Activated CD4-positive, alpha-beta memory T cell treated with anti-CD3 and anti-CD28 coated beads for 36 hours (primary cell): ENCODE measurements around the gene KCNK16. TPM values are rescaled to one million over a fixed set of nuclear protein-coding genes. Genes with fewer than 3 reads are reported as not detected.
A peak's percentile ranks its signal among the peaks of the same experiment; 100 is the strongest.

ENCODE experiments used
- CTCF ChIA-PET: fragments of 350-600 bp; sonication (Branson Sonifier 250); formaldehyde crosslinking; loops from one replicate; lab custom pipeline; 2021; ENCODE audit warnings: antibody characterized with exemption, inconsistent platforms; lab: Charles Lee
- POLR2A ChIA-PET: fragments of 350-600 bp; sonication (Branson Sonifier 250); formaldehyde crosslinking; loops from one replicate; lab custom pipeline; 2021; ENCODE audit warnings: antibody characterized with exemption; lab: Charles Lee
- DNase-seq: peaks from one replicate; pipeline ENCODE4 v3.0.0-alpha.2; 2020
- H3K27ac Mint-ChIP-seq: one replicate; pipeline ENCODE4 v1.8.0; 2021; ENCODE audit warnings: mixed read lengths
- H3K27me3 Mint-ChIP-seq: one replicate; pipeline ENCODE4 v1.8.0; 2021; ENCODE audit warnings: mixed read lengths
- H3K36me3 Mint-ChIP-seq: one replicate; pipeline ENCODE4 v1.8.0; 2021; ENCODE audit warnings: mixed read lengths
- H3K4me1 Mint-ChIP-seq: one replicate; pipeline ENCODE4 v1.8.0; 2021; ENCODE audit warnings: low read depth, mixed read lengths
- H3K4me3 Mint-ChIP-seq: one replicate; pipeline ENCODE4 v1.8.0; 2021; ENCODE audit warnings: mild to moderate bottlenecking, mixed read lengths
- H3K9me3 Mint-ChIP-seq: one replicate; pipeline ENCODE4 v1.8.0; 2021; ENCODE audit warnings: mixed read lengths
- intact Hi-C: fragments of 100-400 bp; cut with micrococcal nuclease; formaldehyde crosslinking; loops from one replicate; pipeline ENCODE4 v1.15.1; 2023
- total RNA-seq, 2 experiments: library from RNA; stranded (reverse); gene quantifications; one replicate each; pipeline ENCODE4 v1.2.3, GENCODE V29; 2021

The KCNK16 gene
- total RNA-seq, 2 experiments from 2014 or later: not detected

DNA sequence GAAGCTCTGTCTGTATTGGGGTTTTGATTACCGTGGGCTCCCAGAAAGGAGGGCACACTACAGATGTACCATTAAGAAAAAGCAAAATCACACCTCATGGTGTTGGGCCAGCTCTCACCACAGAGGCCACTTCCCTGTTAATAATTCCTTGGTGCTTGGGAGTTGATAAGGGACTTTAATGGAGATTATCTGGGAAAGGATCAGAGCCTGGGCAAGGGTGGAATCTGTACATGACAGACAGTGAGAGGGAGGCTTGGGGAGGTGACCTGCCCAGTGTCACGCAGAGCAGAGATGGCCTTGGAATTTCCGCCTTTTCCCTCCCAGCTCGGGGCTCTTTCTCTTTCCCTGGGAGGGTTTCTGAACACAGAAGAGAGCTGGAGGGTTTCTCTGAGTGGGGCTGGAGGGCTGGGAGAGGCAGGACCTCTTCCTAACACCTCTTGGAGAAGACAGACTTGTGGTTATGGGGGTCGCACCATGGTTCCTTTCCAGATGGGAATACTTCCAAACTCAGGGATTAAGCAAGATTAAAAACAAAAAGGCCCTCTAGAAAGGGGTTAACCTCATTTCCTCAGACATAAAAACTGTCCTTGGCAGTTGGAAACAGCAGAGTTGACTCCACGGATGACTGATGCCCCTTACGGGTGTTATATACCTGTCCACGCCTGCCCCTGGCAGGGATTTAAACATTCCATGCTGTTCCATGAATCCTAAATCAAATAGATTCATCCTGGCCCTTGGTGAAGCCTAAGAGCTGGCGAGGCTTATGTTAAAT is 16.8 kb upstream of the KCNK16 start:
- no peaks in the 10 kb centered on the region for H3K9me3 Mint-ChIP-seq
- H3K4me3 Mint-ChIP-seq: no peak overlapping the region
- H3K27me3 Mint-ChIP-seq: peaks cover 15% of the 10 kb centered on the region
- no peaks in the 10 kb centered on the region for H3K36me3 Mint-ChIP-seq
- ChIA-PET POLR2A (interaction anchor here (0.6 kb wide), 1 partner anchor 372 kb away, joined by 3 read pairs; no protein-coding TSS in a partner anchor), CTCF (no interaction called here)
- H3K27ac Mint-ChIP-seq: no peak overlapping the region
- intact Hi-C loops: no loop called here
- H3K4me1 Mint-ChIP-seq: peaks cover 7% of the 10 kb centered on the region
- no peak for DNase-seq

DNA sequence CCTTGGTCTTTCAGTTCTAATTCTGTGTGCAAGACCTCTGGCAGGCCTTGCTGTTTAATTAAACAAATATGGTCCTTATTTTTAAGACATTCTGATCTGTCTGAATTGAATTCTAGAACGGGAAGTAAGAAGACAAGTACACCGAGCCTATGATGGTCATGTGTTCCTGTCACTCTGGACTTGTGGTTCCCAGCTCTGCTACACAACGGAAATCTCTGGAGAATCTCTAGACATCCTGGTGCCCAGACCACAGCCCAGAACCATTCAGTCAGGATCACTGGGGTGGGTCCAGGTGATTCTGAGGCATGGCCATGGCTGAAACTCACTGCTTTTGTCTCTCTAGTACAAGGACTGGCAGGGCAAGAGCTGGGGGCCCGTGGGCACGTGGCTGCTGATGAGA is 15.9 kb upstream of the KCNK16 start:
- intact Hi-C loops: no loop called here
- Mint-ChIP-seq H3K4me3 (no peak overlapping the region), H3K36me3 (no peaks in the 10 kb centered on the region), H3K27ac (no peak overlapping the region), H3K9me3 (no peaks in the 10 kb centered on the region), H3K4me1 (peaks cover 7% of the 10 kb centered on the region), H3K27me3 (peaks cover 15% of the 10 kb centered on the region)
- ChIA-PET CTCF (no interaction called here), POLR2A (no interaction called here)
- no peak for DNase-seq

DNA sequence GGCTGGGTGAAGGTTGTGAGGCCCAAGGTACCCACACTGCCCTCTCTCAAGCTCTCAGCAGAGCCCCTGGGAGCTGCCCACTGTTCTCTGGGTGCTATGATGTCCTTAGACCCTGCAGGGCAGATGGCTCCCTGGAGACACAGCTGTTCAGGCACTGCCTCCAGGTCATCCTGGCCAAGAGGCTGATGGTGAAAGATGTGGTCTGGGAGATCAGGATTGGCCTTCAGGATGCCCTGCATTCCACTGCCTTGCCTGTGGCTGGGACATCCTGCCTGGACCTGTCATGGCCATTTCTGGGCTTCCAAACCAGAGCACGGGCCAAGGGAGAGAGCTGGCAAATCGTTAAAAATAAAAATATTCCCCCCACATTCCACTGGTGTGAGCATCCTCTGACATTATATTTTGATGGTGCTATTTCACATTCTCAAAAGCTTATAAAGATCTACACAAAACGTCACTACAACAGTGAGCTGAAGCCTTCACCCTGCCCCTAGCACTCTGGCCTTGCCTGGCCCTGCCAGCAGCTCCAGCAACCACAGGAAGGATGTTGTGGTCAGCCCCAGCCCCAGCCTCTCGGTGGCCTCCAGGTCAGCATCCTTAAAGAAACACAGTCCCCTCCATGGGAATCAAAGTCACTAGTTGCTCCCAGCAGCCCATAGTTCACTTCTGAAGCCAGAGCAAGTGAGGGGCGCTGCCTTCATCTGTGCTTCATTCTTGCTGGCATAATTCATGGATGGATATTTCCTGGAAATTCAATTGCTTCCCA is 13.5 kb upstream of the KCNK16 start:
- ChIA-PET CTCF (interaction anchor here (1.1 kb wide), 1 partner anchor 11 kb away, joined by 3 read pairs; no protein-coding TSS in a partner anchor), POLR2A (no interaction called here)

DNA sequence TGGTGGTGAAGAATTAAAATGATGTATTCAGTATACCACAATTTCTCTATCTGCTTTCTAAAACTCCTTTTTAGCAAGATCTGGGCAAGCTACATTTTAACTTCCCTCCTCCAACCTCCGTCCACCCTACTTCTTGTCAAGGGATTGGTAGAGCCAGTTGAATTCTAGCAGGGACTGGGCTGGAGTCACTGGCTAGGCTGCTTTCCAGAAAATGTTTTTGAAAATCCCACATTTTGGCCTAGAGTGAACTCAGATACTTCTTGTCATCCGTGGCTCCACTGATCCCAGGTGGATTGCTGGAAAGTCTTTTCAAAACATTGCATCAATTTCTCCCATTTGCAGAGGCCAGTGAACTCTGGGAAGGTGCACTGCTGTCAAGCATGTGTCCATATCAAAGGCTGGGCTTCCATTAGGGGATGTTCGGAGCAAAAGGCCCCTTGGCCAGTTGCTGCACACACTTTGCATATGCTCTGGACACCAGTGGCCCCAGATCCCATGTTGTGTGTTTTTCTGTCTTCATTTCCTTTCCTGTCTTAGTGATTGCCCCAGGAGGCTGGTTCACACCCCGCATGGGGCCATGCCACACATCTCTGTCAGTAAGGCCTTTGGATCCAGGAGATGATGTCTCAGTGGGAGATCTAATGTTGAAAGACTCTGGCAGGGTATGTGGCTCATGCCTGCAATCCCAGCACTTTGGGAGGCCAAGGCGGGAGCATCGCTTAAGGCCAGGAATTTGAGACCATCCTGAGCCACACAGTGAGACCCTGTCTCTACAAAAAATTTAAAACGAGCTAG is 11.3 kb upstream of the KCNK16 start:
- CTCF ChIA-PET: no interaction called here

More for the DNA sequence above, 13.5 kb upstream of the KCNK16 start:
- intact Hi-C loops: no loop called here
- H3K36me3 Mint-ChIP-seq: no peaks in the 10 kb centered on the region
- peak; percentile 18 for DNase-seq
- peaks cover 7% of the 10 kb centered on the region for H3K4me1 Mint-ChIP-seq
- no peak overlapping the region for H3K27ac Mint-ChIP-seq
- peaks cover 19% of the 10 kb centered on the region for H3K27me3 Mint-ChIP-seq
- no peaks in the 10 kb centered on the region for H3K9me3 Mint-ChIP-seq
- H3K4me3 Mint-ChIP-seq: no peak overlapping the region

DNA sequence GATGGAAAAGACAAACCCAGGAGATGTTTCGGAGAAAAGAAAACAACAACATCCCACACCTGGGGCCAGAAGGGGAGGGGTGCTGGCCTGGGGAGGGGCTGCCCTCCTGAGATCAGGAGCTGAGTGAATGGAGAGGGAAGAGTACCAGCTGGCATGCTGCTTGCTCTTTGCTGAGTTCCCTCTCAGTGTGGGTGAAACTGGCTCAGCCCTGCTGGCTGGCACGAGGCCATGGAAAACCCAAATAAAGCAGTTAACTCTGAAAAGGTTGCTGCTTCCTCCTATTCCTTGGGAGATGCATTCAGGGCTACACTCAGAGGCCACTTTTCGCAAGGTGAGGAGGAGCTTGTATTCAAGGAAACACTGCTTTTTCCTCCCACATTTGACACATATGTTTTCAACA is 8.0 kb upstream of the KCNK16 start:
- Mint-ChIP-seq H3K9me3 (no peaks in the 10 kb centered on the region), H3K27me3 (peaks cover 14% of the 10 kb centered on the region), H3K36me3 (no peaks in the 10 kb centered on the region), H3K27ac (no peak overlapping the region), H3K4me1 (no peaks in the 10 kb centered on the region), H3K4me3 (no peak overlapping the region)
- intact Hi-C loops: no loop called here
- ChIA-PET POLR2A (no interaction called here), CTCF (interaction anchor here (0.7 kb wide), 1 partner anchor 20 kb away, joined by 5 read pairs; no protein-coding TSS in a partner anchor)
- DNase-seq: no peak

More for the DNA sequence above, 11.3 kb upstream of the KCNK16 start:
- H3K9me3 Mint-ChIP-seq: no peaks in the 10 kb centered on the region
- H3K27ac Mint-ChIP-seq: no peak overlapping the region
- no peaks in the 10 kb centered on the region for H3K36me3 Mint-ChIP-seq
- H3K27me3 Mint-ChIP-seq: peaks cover 18% of the 10 kb centered on the region
- peaks cover 7% of the 10 kb centered on the region for H3K4me1 Mint-ChIP-seq
- intact Hi-C loops: no loop called here
- POLR2A ChIA-PET: no interaction called here
- no peak for DNase-seq
- H3K4me3 Mint-ChIP-seq: no peak overlapping the region

DNA sequence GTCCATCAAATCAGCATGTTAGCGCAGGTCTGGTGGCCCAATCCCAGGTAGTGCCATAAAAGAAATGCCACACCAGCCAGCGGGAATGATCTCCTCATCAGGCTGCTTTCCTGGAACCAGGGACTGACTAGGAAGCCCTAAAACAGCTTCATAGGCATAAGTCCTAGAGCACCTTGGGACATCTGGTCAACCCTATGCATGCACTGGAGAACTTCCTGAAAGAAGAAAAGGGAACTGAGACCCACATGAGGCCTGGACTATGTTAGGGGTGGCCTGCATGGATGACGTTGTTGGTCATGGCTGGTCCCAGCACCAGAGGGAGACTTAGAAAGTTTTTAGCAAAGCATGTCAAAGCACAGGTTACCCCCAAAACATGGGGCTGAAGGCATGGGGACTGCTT is 7.6 kb upstream of the KCNK16 start:
- POLR2A ChIA-PET: no interaction called here
- peaks cover 14% of the 10 kb centered on the region for H3K27me3 Mint-ChIP-seq
- no peak overlapping the region for H3K4me3 Mint-ChIP-seq
- H3K4me1 Mint-ChIP-seq: no peaks in the 10 kb centered on the region
- DNase-seq: no peak
- no peaks in the 10 kb centered on the region for H3K36me3 Mint-ChIP-seq
- intact Hi-C loops: no loop called here
- CTCF ChIA-PET: no interaction called here
- H3K9me3 Mint-ChIP-seq: no peaks in the 10 kb centered on the region
- H3K27ac Mint-ChIP-seq: no peak overlapping the region

DNA sequence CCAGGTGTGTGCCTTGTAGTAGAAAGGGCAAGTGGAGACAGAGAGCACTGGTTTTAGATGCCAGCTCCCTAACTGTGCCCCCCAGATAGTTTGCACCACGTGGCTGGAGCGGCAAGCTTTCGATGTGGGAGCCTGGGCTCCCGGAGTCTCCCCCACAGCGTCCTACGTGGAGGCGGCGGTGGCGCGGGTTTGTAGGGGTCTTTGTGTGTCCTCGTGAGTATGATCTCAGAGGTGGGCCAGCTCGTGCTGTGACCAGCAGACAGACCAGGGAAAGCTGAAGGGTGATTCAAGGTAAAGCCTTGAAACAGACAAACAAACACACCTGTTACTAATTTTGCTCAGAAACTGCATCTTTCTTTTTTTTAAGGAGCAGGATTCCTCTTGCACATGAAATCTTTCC is 5.6 kb upstream of the KCNK16 start:
- POLR2A ChIA-PET: no interaction called here
- Mint-ChIP-seq H3K27ac (no peak overlapping the region), H3K4me3 (no peak overlapping the region), H3K36me3 (no peaks in the 10 kb centered on the region), H3K9me3 (no peaks in the 10 kb centered on the region), H3K4me1 (no peaks in the 10 kb centered on the region), H3K27me3 (peaks cover 13% of the 10 kb centered on the region)
- intact Hi-C loops: no loop called here
- CTCF ChIA-PET: no interaction called here
- no peak for DNase-seq

DNA sequence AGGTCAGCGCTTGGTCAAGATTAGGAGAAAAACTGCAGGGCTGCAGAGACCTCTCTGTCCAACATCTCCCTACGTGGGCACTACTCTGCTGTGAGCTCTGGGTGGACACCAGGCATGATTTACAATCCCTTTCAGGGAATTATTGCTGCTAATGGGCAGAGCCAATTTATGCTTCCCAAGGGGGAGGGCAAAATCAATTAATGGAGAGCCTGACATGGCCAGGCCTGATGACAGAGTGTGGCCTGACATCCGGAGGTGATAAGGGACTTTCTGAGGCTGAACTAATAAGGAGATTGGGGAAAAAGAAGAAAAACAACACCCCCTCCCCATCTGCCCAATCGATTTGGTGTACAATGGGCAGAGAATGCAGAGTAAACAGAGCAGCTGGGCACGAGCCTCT is 5.0 kb upstream of the KCNK16 start:
- ChIA-PET CTCF (no interaction called here), POLR2A (no interaction called here)
- peaks cover 13% of the 10 kb centered on the region for H3K27me3 Mint-ChIP-seq
- intact Hi-C loops: no loop called here
- no peaks in the 10 kb centered on the region for H3K36me3 Mint-ChIP-seq
- H3K9me3 Mint-ChIP-seq: no peaks in the 10 kb centered on the region
- no peak overlapping the region for H3K4me3 Mint-ChIP-seq
- H3K27ac Mint-ChIP-seq: no peak overlapping the region
- no peak for DNase-seq
- H3K4me1 Mint-ChIP-seq: no peaks in the 10 kb centered on the region

DNA sequence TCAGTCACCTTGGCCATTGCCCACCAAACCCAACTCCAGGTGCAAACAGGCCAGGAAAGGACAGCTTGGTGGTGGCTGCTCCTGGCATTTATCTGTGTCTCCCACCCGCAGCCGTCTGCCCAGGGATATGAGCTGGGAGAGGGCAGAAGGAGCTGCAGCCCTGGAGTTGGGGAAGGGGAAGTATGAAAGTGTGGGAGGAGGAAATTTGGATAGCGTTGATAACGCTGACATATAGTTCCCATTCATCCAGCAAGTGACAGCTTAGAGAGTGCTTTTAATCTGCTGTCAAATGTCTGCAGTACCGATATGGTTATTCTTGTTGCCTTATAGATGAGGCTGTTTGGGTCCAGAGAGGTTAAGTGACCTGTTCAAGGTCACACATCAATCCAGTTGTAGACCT is 741 bp downstream of the KCNK16 start:
- Mint-ChIP-seq H3K9me3 (no peaks in the 10 kb centered on the region), H3K27me3 (peaks cover 10% of the 10 kb centered on the region)
- POLR2A ChIA-PET: no interaction called here

DNA sequence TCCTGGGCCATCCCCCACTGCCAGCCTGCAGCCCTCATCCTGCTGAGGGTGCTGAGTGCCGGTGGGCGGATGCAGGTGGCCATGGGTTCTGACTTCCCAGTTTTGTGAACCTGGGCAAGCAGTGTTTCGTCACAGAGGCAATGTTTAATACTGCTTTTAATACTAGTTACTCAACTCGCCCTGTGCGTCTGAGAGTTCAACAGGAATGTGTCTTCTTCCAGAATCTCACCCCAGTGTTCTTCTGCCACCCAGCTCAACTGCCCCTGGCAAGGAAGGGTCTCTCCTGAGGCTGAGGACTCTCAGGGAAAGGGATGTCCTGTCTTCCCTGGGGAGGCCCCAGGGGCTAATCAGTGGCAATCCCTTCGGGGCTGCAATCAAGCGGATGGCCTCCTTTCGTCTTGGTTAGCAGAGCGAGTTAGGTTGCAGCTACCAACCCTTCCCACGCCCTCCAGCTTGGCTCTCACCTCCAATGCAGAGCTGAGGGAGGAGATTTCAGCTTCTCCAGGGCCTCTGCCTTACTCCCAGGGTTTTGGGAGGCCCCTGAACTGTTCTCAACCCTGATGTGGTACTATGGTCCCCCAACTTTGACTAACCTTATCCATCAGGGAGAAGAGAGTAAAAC is 2.0 kb downstream of the KCNK16 start:
- intact Hi-C loops: no loop called here
- no peak for DNase-seq
- ChIA-PET POLR2A (no interaction called here), CTCF (interaction anchor here (0.8 kb wide), 1 partner anchor 448 kb away, joined by 3 read pairs; no protein-coding TSS in a partner anchor)
- Mint-ChIP-seq H3K36me3 (no peaks in the 10 kb centered on the region), H3K9me3 (no peaks in the 10 kb centered on the region), H3K27ac (no peak overlapping the region), H3K27me3 (peaks cover 20% of the 10 kb centered on the region), H3K4me3 (no peak overlapping the region), H3K4me1 (no peaks in the 10 kb centered on the region)

More for the DNA sequence above, 741 bp downstream of the KCNK16 start:
- intact Hi-C loops: no loop called here
- CTCF ChIA-PET: no interaction called here
- no peak for DNase-seq
- no peaks in the 10 kb centered on the region for H3K36me3 Mint-ChIP-seq
- H3K4me1 Mint-ChIP-seq: no peaks in the 10 kb centered on the region
- no peak overlapping the region for H3K4me3 Mint-ChIP-seq
- H3K27ac Mint-ChIP-seq: no peak overlapping the region

DNA sequence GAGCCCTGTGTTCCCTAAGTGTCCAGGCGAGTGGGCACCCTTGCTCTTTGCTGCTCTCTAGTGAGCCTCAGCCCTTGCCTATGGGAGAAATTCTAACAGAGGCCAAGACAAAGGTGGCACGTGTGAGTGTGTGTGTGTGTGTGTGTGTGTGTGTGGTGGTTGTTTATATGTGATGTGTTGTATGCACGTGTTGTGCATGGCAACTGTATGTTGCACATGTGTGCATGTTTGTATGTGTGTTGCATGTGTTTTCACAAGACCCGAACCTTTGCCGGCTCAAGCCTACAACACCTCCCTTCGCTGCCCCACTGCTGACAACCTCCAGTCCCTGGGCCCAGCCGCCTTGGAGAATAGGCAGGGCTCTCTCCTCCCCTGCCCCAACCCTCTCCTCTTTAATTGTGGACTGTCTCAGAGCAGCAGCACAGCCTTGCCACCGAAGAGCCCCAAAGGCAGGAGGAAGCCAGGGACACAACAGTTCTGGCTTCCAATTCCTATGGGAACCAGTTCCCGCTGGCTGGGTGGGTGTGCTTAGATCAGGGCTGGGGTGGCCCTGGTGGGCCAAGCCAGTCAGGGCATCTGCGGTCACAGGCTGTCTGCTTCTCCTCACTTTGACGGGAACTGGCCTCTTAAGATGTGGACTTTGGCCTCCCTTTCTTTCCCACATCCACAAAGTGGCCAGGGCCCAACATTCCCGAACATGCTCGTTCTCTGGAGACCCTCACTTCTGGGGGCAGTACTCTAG is 2.7 kb downstream of the KCNK16 start:
- POLR2A ChIA-PET: no interaction called here
- intact Hi-C loops: no loop called here
- no peaks in the 10 kb centered on the region for H3K36me3 Mint-ChIP-seq
- no peak overlapping the region for H3K27ac Mint-ChIP-seq
- H3K9me3 Mint-ChIP-seq: no peaks in the 10 kb centered on the region
- CTCF ChIA-PET: interaction anchor here (0.8 to 1.6 kb wide), 2 partner anchors 10 to 447 kb away, joined by 3 to 4 read pairs; no protein-coding TSS in a partner anchor
- no peak for DNase-seq
- H3K27me3 Mint-ChIP-seq: peaks cover 27% of the 10 kb centered on the region
- H3K4me1 Mint-ChIP-seq: no peaks in the 10 kb centered on the region
- no peak overlapping the region for H3K4me3 Mint-ChIP-seq
